Measurements from ENCODE around the gene ZGPAT. TPM values are rescaled to one million over a fixed set of nuclear protein-coding genes. Genes with fewer than 3 reads are reported as not detected.

Gene ZGPAT
- total and polyA plus RNA-seq, 2 of the 13 experiments (the other 11 are each of a cell fraction or from before 2014, with no cell fraction given), result 23.0 to 41.9 TPM

- TF ChIP-seq, protein P1, sequence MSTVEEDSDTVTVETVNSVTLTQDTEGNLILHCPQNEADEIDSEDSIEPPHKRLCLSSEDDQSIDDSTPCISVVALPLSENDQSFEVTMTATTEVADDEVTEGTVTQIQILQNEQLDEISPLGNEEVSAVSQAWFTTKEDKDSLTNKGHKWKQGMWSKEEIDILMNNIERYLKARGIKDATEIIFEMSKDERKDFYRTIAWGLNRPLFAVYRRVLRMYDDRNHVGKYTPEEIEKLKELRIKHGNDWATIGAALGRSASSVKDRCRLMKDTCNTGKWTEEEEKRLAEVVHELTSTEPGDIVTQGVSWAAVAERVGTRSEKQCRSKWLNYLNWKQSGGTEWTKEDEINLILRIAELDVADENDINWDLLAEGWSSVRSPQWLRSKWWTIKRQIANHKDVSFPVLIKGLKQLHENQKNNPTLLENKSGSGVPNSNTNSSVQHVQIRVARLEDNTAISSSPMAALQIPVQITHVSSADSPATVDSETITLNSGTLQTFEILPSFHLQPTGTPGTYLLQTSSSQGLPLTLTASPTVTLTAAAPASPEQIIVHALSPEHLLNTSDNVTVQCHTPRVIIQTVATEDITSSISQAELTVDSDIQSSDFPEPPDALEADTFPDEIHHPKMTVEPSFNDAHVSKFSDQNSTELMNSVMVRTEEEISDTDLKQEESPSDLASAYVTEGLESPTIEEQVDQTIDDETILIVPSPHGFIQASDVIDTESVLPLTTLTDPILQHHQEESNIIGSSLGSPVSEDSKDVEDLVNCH (CRISPR knock-in tag; IDR thresholded peaks at IDR 0.05), result no peak
- peak; percentile 11 for TF ChIP-seq TEAD3 (CRISPR knock-in tag; optimal IDR thresholded peaks at IDR 0.05; ENCODE audit: borderline replicate concordance)
- peak; percentile 90 for TF ChIP-seq RBFOX2 (IDR thresholded peaks at IDR 0.05; ENCODE audit: low read depth, low read length)
- TF ChIP-seq, protein P2, sequence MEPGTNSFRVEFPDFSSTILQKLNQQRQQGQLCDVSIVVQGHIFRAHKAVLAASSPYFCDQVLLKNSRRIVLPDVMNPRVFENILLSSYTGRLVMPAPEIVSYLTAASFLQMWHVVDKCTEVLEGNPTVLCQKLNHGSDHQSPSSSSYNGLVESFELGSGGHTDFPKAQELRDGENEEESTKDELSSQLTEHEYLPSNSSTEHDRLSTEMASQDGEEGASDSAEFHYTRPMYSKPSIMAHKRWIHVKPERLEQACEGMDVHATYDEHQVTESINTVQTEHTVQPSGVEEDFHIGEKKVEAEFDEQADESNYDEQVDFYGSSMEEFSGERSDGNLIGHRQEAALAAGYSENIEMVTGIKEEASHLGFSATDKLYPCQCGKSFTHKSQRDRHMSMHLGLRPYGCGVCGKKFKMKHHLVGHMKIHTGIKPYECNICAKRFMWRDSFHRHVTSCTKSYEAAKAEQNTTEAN (CRISPR knock-in tag; conservative IDR thresholded peaks at IDR 0.05), result no peak
- TF ChIP-seq, protein P3, sequence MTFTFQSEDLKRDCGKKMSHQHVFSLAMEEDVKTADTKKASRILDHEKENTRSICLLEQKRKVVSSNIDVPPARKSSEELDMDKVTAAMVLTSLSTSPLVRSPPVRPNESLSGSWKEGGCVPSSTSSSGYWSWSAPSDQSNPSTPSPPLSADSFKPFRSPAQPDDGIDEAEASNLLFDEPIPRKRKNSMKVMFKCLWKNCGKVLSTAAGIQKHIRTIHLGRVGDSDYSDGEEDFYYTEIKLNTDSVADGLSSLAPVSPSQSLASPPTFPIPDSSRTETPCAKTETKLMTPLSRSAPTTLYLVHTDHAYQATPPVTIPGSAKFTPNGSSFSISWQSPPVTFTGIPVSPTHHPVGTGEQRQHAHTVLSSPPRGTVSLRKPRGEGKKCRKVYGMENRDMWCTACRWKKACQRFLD (CRISPR knock-in tag; IDR thresholded peaks at IDR 0.05; ENCODE audit: borderline replicate concordance), result no peak
- no peak for TF ChIP-seq ZFY (CRISPR knock-in tag; IDR thresholded peaks at IDR 0.05)
- TF ChIP-seq ZNF468 (CRISPR knock-in tag; IDR thresholded peaks at IDR 0.05), result no peak
- 0 out of 2 replicates have a peak, but pooled peaks have one; percentile 14 for TF ChIP-seq ZNF44 (CRISPR knock-in tag; IDR thresholded peaks at IDR 0.05)
- no peak for TF ChIP-seq ZFP82 (CRISPR knock-in tag; IDR thresholded peaks at IDR 0.05; ENCODE audit: borderline replicate concordance)
- TF ChIP-seq CHD2 (IDR thresholded peaks at IDR 0.05; ENCODE audit: low read depth, low read length), result no peak
- no peak for TF ChIP-seq ZNF253 (CRISPR knock-in tag; IDR thresholded peaks at IDR 0.05; ENCODE audit: borderline replicate concordance)
- TF ChIP-seq MBD4 (IDR thresholded peaks at IDR 0.05; ENCODE audit: borderline replicate concordance, low read length), result no peak
- no peak for TF ChIP-seq KLF9 (CRISPR knock-in tag; IDR thresholded peaks at IDR 0.05; ENCODE audit: low read depth)
- TF ChIP-seq ZNF572 (CRISPR knock-in tag; IDR thresholded peaks at IDR 0.05), result 0 out of 2 replicates have a peak, but pooled peaks have one; percentile 54
- no peak for TF ChIP-seq MAFF (IDR thresholded peaks at IDR 0.05; ENCODE audit: low read depth, low read length)
- no peak for TF ChIP-seq JARID2 (CRISPR knock-in tag; IDR thresholded peaks at IDR 0.05; ENCODE audit: insufficient replicate concordance)
- peak; percentile 93 for TF ChIP-seq AGO1 (IDR thresholded peaks at IDR 0.05; ENCODE audit: low read depth, low read length, poor library complexity, severe bottlenecking)
- no peak for TF ChIP-seq ZFP1 (CRISPR knock-in tag; IDR thresholded peaks at IDR 0.05)
- TF ChIP-seq DRAP1 (CRISPR knock-in tag; IDR thresholded peaks at IDR 0.05), result no peak
- TF ChIP-seq HNRNPLL (IDR thresholded peaks at IDR 0.05; ENCODE audit: low read depth, low read length, poor library complexity, severe bottlenecking), result peak; percentile 78
- TF ChIP-seq ZNF30 (CRISPR knock-in tag; IDR thresholded peaks at IDR 0.05), result peak; percentile 73; the same call in 1 of the 2 replicates
- TF ChIP-seq ZNF121 (CRISPR knock-in tag; IDR thresholded peaks at IDR 0.05), result no peak
- peak; percentile 53 for TF ChIP-seq ZNF501 (CRISPR knock-in tag; IDR thresholded peaks at IDR 0.05)
- no peak; the same call in 1 of the 2 replicates for TF ChIP-seq BCL6 (CRISPR knock-in tag; IDR thresholded peaks at IDR 0.05)
- no peak for TF ChIP-seq MXD4 (CRISPR knock-in tag; IDR thresholded peaks at IDR 0.05)
- TF ChIP-seq ZMAT3 (CRISPR knock-in tag; conservative IDR thresholded peaks at IDR 0.05), result no peak
Observed at GRCh38 chr20:63734946-63735858, 27.4 kb downstream of the ZGPAT start (continued).
